SK-N-SH (cell line): ENCODE measurements around the gene DRD2.

Source experiments
- EP300 ChIP-seq, 2 experiments: IDR thresholded peaks; 2 replicates each; pipeline versions ENCODE4 v1.4.0 to v1.6.1; 2012; ENCODE audit warnings: borderline replicate concordance in 1 of 2, low read depth in 1 of 2, low read length in 1 of 2
- EZH2phosphoT487 ChIP-seq: fragments of 200-600 bp; sonication (generic); IDR thresholded peaks from 2 replicates; pipeline ENCODE4 v1.6.1; 2017; ENCODE audit warnings: low read depth, mixed run types, mild to moderate bottlenecking, antibody characterized with exemption, moderate library complexity, borderline replicate concordance
- GABPA ChIP-seq: IDR thresholded peaks from 2 replicates; pipeline ENCODE4 v1.4.0; 2012; ENCODE audit warnings: low read depth, mild to moderate bottlenecking
- GATA2 ChIP-seq: sonication (generic); formaldehyde crosslinking; IDR thresholded peaks from 2 replicates; pipeline ENCODE4 v1.5.0; 2020; ENCODE audit warnings: mild to moderate bottlenecking, missing genetic modification reagents
- JUND ChIP-seq: IDR thresholded peaks from 2 replicates; pipeline ENCODE4 v1.4.0; 2012
- SIN3A ChIP-seq: IDR thresholded peaks from 2 replicates; pipeline ENCODE4 v1.6.1; 2012; ENCODE audit warnings: low read depth, mild to moderate bottlenecking, low read length, moderate library complexity, borderline replicate concordance
- TF ChIP-seq, protein P1 (sequence below): fragments of 200-600 bp; sonication (generic); IDR thresholded peaks from 2 replicates; pipeline ENCODE4 v1.6.1; 2017; ENCODE audit warnings: antibody characterized with exemption, mild to moderate bottlenecking, moderate library complexity
- TF ChIP-seq, protein P2 (sequence below): IDR thresholded peaks from 2 replicates; pipeline ENCODE4 v1.4.0; 2012; ENCODE audit warnings: low read depth, borderline replicate concordance

DNA sequence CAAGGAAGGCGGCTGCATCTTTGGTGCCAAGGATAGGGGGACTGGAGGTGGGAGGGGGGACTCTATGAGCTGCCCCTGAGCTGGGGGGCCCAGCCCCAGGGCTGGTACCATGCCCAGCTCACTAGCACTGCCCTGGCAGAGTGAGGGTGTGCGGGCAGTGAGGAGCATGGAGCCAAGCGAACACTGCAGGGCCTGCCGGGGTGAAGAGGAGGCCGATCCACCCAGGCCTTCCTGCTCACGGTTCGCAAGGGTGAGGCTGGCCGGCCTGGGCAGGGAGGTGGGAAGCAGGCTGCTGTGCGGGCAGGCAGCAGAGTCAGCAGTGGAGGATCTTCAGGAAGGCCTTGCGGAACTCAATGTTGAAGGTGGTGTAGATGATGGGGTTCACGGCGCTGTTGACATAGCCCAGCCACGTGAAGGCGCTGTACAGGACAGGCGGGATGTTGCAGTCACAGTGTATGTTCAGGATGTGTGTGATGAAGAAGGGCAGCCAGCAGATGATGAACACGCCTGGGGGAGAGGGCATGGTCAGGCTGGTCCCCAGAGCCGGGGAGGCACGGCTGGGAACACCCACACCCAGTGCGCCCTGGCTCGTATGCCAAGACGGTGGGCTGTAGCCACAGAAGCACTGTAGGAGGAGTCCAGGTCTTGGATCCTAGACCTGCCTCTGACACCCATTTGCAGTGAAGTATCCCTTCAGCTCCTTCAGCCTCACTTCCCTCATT is 64.6 kb downstream of the DRD2 start:
- TF ChIP-seq, protein P1, sequence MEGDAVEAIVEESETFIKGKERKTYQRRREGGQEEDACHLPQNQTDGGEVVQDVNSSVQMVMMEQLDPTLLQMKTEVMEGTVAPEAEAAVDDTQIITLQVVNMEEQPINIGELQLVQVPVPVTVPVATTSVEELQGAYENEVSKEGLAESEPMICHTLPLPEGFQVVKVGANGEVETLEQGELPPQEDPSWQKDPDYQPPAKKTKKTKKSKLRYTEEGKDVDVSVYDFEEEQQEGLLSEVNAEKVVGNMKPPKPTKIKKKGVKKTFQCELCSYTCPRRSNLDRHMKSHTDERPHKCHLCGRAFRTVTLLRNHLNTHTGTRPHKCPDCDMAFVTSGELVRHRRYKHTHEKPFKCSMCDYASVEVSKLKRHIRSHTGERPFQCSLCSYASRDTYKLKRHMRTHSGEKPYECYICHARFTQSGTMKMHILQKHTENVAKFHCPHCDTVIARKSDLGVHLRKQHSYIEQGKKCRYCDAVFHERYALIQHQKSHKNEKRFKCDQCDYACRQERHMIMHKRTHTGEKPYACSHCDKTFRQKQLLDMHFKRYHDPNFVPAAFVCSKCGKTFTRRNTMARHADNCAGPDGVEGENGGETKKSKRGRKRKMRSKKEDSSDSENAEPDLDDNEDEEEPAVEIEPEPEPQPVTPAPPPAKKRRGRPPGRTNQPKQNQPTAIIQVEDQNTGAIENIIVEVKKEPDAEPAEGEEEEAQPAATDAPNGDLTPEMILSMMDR: no peak
- TF ChIP-seq, protein P2, sequence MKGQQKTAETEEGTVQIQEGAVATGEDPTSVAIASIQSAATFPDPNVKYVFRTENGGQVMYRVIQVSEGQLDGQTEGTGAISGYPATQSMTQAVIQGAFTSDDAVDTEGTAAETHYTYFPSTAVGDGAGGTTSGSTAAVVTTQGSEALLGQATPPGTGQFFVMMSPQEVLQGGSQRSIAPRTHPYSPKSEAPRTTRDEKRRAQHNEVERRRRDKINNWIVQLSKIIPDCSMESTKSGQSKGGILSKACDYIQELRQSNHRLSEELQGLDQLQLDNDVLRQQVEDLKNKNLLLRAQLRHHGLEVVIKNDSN: no peak
- TF ChIP-seq EZH2phosphoT487 (no peak), GATA2 (no peak), SIN3A (no peak), EP300 (IDR thresholded peaks at IDR 0.05; ENCODE audit: borderline replicate concordance in 1 of 2, low read depth in 1 of 2, low read length in 1 of 2) (no peak), JUND (no peak), GABPA (no peak)
